DOHH2 (cell line): Measurements from ENCODE around the gene SUMF1.

Experiments used
- H3F3A ChIP-seq: fragments of 200-600 bp; sonication (generic), shearing (Covaris generic); 2 replicates; pipeline ENCODE4 v1.6.0; 2016; ENCODE audit warnings: antibody characterized with exemption, mild to moderate bottlenecking; ENCODE audit not compliant: control insufficient read depth, insufficient read depth
- H3K27ac ChIP-seq: fragments of 200-600 bp; sonication (generic); 2 replicates; pipeline ENCODE4 v1.5.1; 2014; ENCODE audit warnings: low read depth, mild to moderate bottlenecking, low read length, moderate library complexity
- H3K27me3 ChIP-seq: fragments of 200-600 bp; sonication (generic); 2 replicates; pipeline ENCODE4 v1.6.1; 2014; ENCODE audit warnings: mild to moderate bottlenecking, low read length, mixed read lengths; ENCODE audit not compliant: control insufficient read depth
- H3K36me3 ChIP-seq: fragments of 200-600 bp; sonication (generic); 2 replicates; pipeline ENCODE4 v1.6.1; 2014; ENCODE audit warnings: mild to moderate bottlenecking, low read length, moderate library complexity, mixed read lengths; ENCODE audit not compliant: control insufficient read depth
- H3K4me1 ChIP-seq: fragments of 200-600 bp; sonication (generic); 2 replicates; pipeline ENCODE4 v1.6.1; 2014; ENCODE audit warnings: mild to moderate bottlenecking, low read length, mixed read lengths; ENCODE audit not compliant: control insufficient read depth
- H3K4me2 ChIP-seq: fragments of 200-600 bp; sonication (generic); 2 replicates; pipeline ENCODE4 v1.6.0; 2014; ENCODE audit warnings: mild to moderate bottlenecking, low read length, moderate library complexity
- H3K4me3 ChIP-seq: fragments of 200-600 bp; sonication (generic); 2 replicates; pipeline ENCODE4 v1.5.1; 2014; ENCODE audit warnings: mild to moderate bottlenecking, low read length, mixed read lengths
- H3K79me2 ChIP-seq: fragments of 200-600 bp; sonication (generic); 2 replicates; pipeline ENCODE4 v1.6.1; 2014; ENCODE audit warnings: mild to moderate bottlenecking, low read length, mixed read lengths; ENCODE audit not compliant: control insufficient read depth
- H3K9me2 ChIP-seq: fragments of 200-600 bp; sonication (generic); replicated peaks from 2 replicates; pipeline ENCODE4 v1.6.1; 2014; ENCODE audit warnings: mild to moderate bottlenecking, low read length, mixed read lengths; ENCODE audit not compliant: control insufficient read depth
- H3K9me3 ChIP-seq: fragments of 200-600 bp; sonication (generic); 2 replicates; pipeline ENCODE4 v1.6.1; 2014; ENCODE audit warnings: antibody characterized with exemption, low read length, mixed read lengths; ENCODE audit not compliant: control insufficient read depth, insufficient read depth
- H4K20me1 ChIP-seq: fragments of 200-600 bp; sonication (generic); 2 replicates; pipeline ENCODE4 v1.6.0; 2014; ENCODE audit warnings: low read depth, mild to moderate bottlenecking, antibody characterized with exemption, low read length, moderate library complexity; ENCODE audit not compliant: control insufficient read depth, insufficient read depth
- EZH2phosphoT487 ChIP-seq: fragments of 200-600 bp; sonication (generic); IDR thresholded peaks from 2 replicates; pipeline ENCODE4 v1.6.1; 2017; ENCODE audit warnings: borderline replicate concordance, mild to moderate bottlenecking, antibody characterized with exemption, low read length, moderate library complexity, mixed read lengths
- TF ChIP-seq, protein P1 (sequence below): fragments of 200-600 bp; sonication (generic); IDR thresholded peaks from one replicate; pipeline ENCODE4 v1.5.1; 2014; ENCODE audit warnings: antibody characterized with exemption, mild to moderate bottlenecking, low read depth, low read length; ENCODE audit not compliant: poor library complexity, severe bottlenecking

Gene SUMF1

GRCh38 chr3:4507024-4507596 is 40.0 kb upstream of the SUMF1 start:
- peaks cover 11% of the 10 kb centered on the region for H3K36me3 ChIP-seq
- no peaks in the 10 kb centered on the region for H3K9me2 ChIP-seq
- no peak for TF ChIP-seq EZH2phosphoT487
- TF ChIP-seq, protein P1, sequence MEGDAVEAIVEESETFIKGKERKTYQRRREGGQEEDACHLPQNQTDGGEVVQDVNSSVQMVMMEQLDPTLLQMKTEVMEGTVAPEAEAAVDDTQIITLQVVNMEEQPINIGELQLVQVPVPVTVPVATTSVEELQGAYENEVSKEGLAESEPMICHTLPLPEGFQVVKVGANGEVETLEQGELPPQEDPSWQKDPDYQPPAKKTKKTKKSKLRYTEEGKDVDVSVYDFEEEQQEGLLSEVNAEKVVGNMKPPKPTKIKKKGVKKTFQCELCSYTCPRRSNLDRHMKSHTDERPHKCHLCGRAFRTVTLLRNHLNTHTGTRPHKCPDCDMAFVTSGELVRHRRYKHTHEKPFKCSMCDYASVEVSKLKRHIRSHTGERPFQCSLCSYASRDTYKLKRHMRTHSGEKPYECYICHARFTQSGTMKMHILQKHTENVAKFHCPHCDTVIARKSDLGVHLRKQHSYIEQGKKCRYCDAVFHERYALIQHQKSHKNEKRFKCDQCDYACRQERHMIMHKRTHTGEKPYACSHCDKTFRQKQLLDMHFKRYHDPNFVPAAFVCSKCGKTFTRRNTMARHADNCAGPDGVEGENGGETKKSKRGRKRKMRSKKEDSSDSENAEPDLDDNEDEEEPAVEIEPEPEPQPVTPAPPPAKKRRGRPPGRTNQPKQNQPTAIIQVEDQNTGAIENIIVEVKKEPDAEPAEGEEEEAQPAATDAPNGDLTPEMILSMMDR = no peak
- peaks cover 11% of the 10 kb centered on the region for H3F3A ChIP-seq
- peak overlapping the region; percentile 57 for H3K27ac ChIP-seq
- H4K20me1 ChIP-seq = no peaks in the 10 kb centered on the region
- H3K4me3 ChIP-seq = peak overlapping the region; percentile 66
- H3K9me3 ChIP-seq = no peaks in the 10 kb centered on the region
- peak overlapping the region; percentile 92 for H3K4me2 ChIP-seq
- no peaks in the 10 kb centered on the region for H3K27me3 ChIP-seq
- H3K79me2 ChIP-seq = peaks cover 63% of the 10 kb centered on the region
- H3K4me1 ChIP-seq = peaks cover 70% of the 10 kb centered on the region

GRCh38 chr3:4506559-4507023 is 39.5 kb upstream of the SUMF1 start:
- H3K79me2 ChIP-seq = peaks cover 61% of the 10 kb centered on the region

GRCh38 chr3:4505688-4506558 is 38.9 kb upstream of the SUMF1 start:
- Histone ChIP-seq H3K4me3 (peak overlapping the region; percentile 66), H3K27ac (peak overlapping the region; percentile 57), H3K27me3 (no peaks in the 10 kb centered on the region), H3F3A (peaks cover 18% of the 10 kb centered on the region), H3K4me1 (peaks cover 79% of the 10 kb centered on the region), H3K79me2 (peaks cover 58% of the 10 kb centered on the region), H3K9me3 (no peaks in the 10 kb centered on the region), H4K20me1 (no peaks in the 10 kb centered on the region), H3K36me3 (peaks cover 18% of the 10 kb centered on the region), H3K4me2 (peak overlapping the region; percentile 92), H3K9me2 (no peaks in the 10 kb centered on the region)
- TF ChIP-seq EZH2phosphoT487 = no peak
- TF ChIP-seq, protein P1 = no peak

More at GRCh38 chr3:4506559-4507023, 39.5 kb upstream of the SUMF1 start:
- H3K36me3 ChIP-seq = peaks cover 13% of the 10 kb centered on the region
- H3K4me3 ChIP-seq = peak overlapping the region; percentile 66
- H4K20me1 ChIP-seq = no peaks in the 10 kb centered on the region
- H3K27ac ChIP-seq = peak overlapping the region; percentile 57
- H3K4me1 ChIP-seq = peaks cover 74% of the 10 kb centered on the region
- no peaks in the 10 kb centered on the region for H3K27me3 ChIP-seq
- no peaks in the 10 kb centered on the region for H3K9me3 ChIP-seq
- H3K4me2 ChIP-seq = peak overlapping the region; percentile 92
- no peaks in the 10 kb centered on the region for H3K9me2 ChIP-seq
- peaks cover 11% of the 10 kb centered on the region for H3F3A ChIP-seq
- TF ChIP-seq, protein P1 = no peak
- TF ChIP-seq EZH2phosphoT487 = no peak
